Measurements from ENCODE around the gene ZNF761. TPM values are rescaled to one million over a fixed set of nuclear protein-coding genes. Genes with fewer than 3 reads are reported as not detected.

Gene ZNF761
- total and polyA plus RNA-seq, 2 of the 13 experiments (the other 11 are each of a cell fraction or from before 2014, with no cell fraction given): 11.6 to 16.2 TPM

DNA sequence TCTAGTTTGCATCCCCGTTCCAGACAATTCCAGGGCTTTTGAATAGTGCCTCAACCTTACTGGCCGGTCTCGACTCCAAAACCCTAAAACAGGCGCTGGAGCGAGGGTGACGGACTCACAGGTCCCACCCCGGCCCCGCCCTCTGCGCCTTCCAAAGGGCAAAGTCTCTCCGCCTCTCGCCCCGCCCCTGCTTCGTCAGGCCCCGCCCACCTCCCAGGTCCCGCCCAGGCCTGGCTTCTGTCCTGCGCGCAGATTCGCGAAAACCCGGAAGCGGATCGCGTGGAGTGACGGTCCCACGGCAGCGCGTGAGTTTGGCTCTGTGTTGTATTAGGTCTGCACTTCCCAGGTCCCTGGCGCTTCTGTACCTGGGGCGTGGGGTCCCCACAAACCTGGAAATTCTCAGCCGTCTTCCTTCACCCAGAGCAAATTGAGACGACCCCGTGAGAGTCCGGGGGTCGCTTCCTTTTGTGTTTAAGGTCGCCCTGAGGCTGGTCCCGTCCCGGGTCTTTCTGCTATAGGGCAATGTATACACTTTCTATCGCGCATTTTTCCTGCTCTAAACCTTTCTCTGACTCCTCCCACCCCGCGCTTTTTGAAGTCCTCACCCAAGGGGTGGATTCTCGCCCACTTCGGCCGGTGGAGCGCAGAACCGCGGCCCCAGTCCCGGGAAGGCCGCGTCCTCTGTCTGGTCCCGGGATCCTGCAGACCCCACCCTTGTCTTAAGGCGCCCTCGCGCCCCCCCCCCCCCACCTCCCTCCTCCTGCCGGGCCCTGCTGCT is 35.9 kb downstream of the ZNF761 start, which contains the start of gene ZNF813 (continued):
- TF ChIP-seq ZNF441 (CRISPR knock-in tag; IDR thresholded peaks at IDR 0.05; ENCODE audit: borderline replicate concordance) (0 out of 2 replicates have a peak, but pooled peaks have one; percentile 17), GLI4 (CRISPR knock-in tag; IDR thresholded peaks at IDR 0.05; ENCODE audit: borderline replicate concordance) (no peak), SMAD3 (CRISPR knock-in tag; IDR thresholded peaks at IDR 0.05) (peak; percentile 7; the same call in 1 of the 2 replicates), GZF1 (CRISPR knock-in tag; IDR thresholded peaks at IDR 0.05) (no peak), NR1H2 (CRISPR knock-in tag; IDR thresholded peaks at IDR 0.05; ENCODE audit: borderline replicate concordance, low read depth) (no peak), FOXA3 (CRISPR knock-in tag; IDR thresholded peaks at IDR 0.05) (no peak), TOPORS (CRISPR knock-in tag; IDR thresholded peaks at IDR 0.05) (no peak), REPIN1 (CRISPR knock-in tag; IDR thresholded peaks at IDR 0.05; ENCODE audit: borderline replicate concordance, low read depth) (no peak; the same call in 1 of the 2 replicates), SSRP1 (CRISPR knock-in tag; IDR thresholded peaks at IDR 0.05) (no peak), XBP1 (CRISPR knock-in tag; IDR thresholded peaks at IDR 0.05) (no peak), ZNF589 (CRISPR knock-in tag; conservative IDR thresholded peaks at IDR 0.05) (no peak), SIX1 (CRISPR knock-in tag; IDR thresholded peaks at IDR 0.05; ENCODE audit: borderline replicate concordance) (no peak), FOXK1 (CRISPR knock-in tag; IDR thresholded peaks at IDR 0.05; ENCODE audit: borderline replicate concordance, low read depth) (0 out of 2 replicates have a peak, but pooled peaks have one; percentile 31), MATR3 (CRISPR knock-in tag; IDR thresholded peaks at IDR 0.05) (no peak), MIER2 (CRISPR knock-in tag; IDR thresholded peaks at IDR 0.05) (no peak)
- TF ChIP-seq, protein P1, sequence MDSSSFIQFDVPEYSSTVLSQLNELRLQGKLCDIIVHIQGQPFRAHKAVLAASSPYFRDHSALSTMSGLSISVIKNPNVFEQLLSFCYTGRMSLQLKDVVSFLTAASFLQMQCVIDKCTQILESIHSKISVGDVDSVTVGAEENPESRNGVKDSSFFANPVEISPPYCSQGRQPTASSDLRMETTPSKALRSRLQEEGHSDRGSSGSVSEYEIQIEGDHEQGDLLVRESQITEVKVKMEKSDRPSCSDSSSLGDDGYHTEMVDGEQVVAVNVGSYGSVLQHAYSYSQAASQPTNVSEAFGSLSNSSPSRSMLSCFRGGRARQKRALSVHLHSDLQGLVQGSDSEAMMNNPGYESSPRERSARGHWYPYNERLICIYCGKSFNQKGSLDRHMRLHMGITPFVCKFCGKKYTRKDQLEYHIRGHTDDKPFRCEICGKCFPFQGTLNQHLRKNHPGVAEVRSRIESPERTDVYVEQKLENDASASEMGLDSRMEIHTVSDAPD (CRISPR knock-in tag; IDR thresholded peaks at IDR 0.05): no peak
- TF ChIP-seq, protein P2, sequence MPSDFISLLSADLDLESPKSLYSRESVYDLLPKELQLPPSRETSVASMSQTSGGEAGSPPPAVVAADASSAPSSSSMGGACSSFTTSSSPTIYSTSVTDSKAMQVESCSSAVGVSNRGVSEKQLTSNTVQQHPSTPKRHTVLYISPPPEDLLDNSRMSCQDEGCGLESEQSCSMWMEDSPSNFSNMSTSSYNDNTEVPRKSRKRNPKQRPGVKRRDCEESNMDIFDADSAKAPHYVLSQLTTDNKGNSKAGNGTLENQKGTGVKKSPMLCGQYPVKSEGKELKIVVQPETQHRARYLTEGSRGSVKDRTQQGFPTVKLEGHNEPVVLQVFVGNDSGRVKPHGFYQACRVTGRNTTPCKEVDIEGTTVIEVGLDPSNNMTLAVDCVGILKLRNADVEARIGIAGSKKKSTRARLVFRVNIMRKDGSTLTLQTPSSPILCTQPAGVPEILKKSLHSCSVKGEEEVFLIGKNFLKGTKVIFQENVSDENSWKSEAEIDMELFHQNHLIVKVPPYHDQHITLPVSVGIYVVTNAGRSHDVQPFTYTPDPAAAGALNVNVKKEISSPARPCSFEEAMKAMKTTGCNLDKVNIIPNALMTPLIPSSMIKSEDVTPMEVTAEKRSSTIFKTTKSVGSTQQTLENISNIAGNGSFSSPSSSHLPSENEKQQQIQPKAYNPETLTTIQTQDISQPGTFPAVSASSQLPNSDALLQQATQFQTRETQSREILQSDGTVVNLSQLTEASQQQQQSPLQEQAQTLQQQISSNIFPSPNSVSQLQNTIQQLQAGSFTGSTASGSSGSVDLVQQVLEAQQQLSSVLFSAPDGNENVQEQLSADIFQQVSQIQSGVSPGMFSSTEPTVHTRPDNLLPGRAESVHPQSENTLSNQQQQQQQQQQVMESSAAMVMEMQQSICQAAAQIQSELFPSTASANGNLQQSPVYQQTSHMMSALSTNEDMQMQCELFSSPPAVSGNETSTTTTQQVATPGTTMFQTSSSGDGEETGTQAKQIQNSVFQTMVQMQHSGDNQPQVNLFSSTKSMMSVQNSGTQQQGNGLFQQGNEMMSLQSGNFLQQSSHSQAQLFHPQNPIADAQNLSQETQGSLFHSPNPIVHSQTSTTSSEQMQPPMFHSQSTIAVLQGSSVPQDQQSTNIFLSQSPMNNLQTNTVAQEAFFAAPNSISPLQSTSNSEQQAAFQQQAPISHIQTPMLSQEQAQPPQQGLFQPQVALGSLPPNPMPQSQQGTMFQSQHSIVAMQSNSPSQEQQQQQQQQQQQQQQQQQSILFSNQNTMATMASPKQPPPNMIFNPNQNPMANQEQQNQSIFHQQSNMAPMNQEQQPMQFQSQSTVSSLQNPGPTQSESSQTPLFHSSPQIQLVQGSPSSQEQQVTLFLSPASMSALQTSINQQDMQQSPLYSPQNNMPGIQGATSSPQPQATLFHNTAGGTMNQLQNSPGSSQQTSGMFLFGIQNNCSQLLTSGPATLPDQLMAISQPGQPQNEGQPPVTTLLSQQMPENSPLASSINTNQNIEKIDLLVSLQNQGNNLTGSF (CRISPR knock-in tag; IDR thresholded peaks at IDR 0.05): no peak
- TF ChIP-seq, protein P3, sequence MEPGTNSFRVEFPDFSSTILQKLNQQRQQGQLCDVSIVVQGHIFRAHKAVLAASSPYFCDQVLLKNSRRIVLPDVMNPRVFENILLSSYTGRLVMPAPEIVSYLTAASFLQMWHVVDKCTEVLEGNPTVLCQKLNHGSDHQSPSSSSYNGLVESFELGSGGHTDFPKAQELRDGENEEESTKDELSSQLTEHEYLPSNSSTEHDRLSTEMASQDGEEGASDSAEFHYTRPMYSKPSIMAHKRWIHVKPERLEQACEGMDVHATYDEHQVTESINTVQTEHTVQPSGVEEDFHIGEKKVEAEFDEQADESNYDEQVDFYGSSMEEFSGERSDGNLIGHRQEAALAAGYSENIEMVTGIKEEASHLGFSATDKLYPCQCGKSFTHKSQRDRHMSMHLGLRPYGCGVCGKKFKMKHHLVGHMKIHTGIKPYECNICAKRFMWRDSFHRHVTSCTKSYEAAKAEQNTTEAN (CRISPR knock-in tag; conservative IDR thresholded peaks at IDR 0.05): no peak
- TF ChIP-seq, protein P4, sequence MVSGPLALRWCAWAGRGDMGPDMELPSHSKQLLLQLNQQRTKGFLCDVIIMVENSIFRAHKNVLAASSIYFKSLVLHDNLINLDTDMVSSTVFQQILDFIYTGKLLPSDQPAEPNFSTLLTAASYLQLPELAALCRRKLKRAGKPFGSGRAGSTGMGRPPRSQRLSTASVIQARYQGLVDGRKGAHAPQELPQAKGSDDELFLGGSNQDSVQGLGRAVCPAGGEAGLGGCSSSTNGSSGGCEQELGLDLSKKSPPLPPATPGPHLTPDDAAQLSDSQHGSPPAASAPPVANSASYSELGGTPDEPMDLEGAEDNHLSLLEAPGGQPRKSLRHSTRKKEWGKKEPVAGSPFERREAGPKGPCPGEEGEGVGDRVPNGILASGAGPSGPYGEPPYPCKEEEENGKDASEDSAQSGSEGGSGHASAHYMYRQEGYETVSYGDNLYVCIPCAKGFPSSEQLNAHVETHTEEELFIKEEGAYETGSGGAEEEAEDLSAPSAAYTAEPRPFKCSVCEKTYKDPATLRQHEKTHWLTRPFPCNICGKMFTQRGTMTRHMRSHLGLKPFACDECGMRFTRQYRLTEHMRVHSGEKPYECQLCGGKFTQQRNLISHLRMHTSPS (CRISPR knock-in tag; IDR thresholded peaks at IDR 0.05; ENCODE audit: low read depth): no peak
- TF ChIP-seq, protein P5, sequence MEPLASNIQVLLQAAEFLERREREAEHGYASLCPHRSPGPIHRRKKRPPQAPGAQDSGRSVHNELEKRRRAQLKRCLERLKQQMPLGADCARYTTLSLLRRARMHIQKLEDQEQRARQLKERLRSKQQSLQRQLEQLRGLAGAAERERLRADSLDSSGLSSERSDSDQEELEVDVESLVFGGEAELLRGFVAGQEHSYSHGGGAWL (CRISPR knock-in tag; IDR thresholded peaks at IDR 0.05): no peak

All from HepG2 (cell line).